Uterus (tissue), 4 donors: Measurements from ENCODE around the gene TAPT1. TPM values are rescaled to one million over a fixed set of nuclear protein-coding genes. Genes with fewer than 3 reads are reported as not detected.

Experiments used
- DNase-seq, 2 donors: peaks; one replicate each; pipeline ENCODE4 v3.0.0-alpha.2; 2019 to 2020
- H3K27ac ChIP-seq, 2 donors: fragments of 200-600 bp; sonication (generic); 1 replicate in 1 of 2; 2 replicates in 1 of 2; pipeline ENCODE4 v1.5.1; 2016 to 2018
- H3K27me3 ChIP-seq, 2 donors: fragments of 200-600 bp; sonication (generic); one replicate each; pipeline ENCODE4 v1.5.1; 2018 to 2019; ENCODE audit warnings: control low read depth in 1 of 2
- H3K36me3 ChIP-seq, 2 donors: fragments of 200-600 bp; sonication (generic); one replicate each; pipeline ENCODE4 v1.5.1; 2019; ENCODE audit warnings: control low read depth in 1 of 2
- H3K4me1 ChIP-seq, 2 donors: fragments of 200-600 bp; sonication (generic); one replicate each; pipeline ENCODE4 v1.5.1; 2018 to 2019; ENCODE audit warnings: control low read depth in 1 of 2
- H3K4me3 ChIP-seq, 2 donors: fragments of 200-600 bp; sonication (generic); 1 replicate in 1 of 2; 2 replicates in 1 of 2; pipeline ENCODE4 v1.5.1; 2018 to 2019; ENCODE audit warnings: mild to moderate bottlenecking in 1 of 2
- H3K9me3 ChIP-seq, 2 donors: fragments of 200-600 bp; sonication (generic); one replicate each; pipeline ENCODE4 v1.5.1; 2019; ENCODE audit warnings: control low read depth in 1 of 2
- POLR2A ChIP-seq, 2 donors: fragments of 450-650 bp; IDR thresholded peaks; one replicate each; pipeline ENCODE4 v1.6.1; 2016; ENCODE audit warnings: antibody characterized with exemption in 2 of 2, mild to moderate bottlenecking in 1 of 2, moderate library complexity in 1 of 2
- intact Hi-C: fragments of 100-400 bp; cut with DNase I; formaldehyde crosslinking; loops from one replicate; pipeline ENCODE4 v1.15.1; 2023; ENCODE audit warnings: low total_unique reads
- total RNA-seq, 4 donors: library from RNA; depleted of rRNA in 3 of 4; stranded (reverse); fragments of >200 nt in 3 of 4; gene quantifications; one replicate each; pipeline versions ENCODE4 v1.1.0 to v1.2.4, GENCODE V29; 2014 to 2023
- TF ChIP-seq, protein P1 (sequence below), 4 experiments: fragments of 200-600 bp in 2 of 4; fragments of 450-650 bp in 2 of 4; sonication (generic) in 2 of 4; IDR thresholded peaks; one replicate each; pipeline ENCODE4 v1.5.1; 2016 to 2019; ENCODE audit warnings: antibody characterized with exemption in 4 of 4, mild to moderate bottlenecking in 2 of 4, moderate library complexity in 1 of 4
- donor health status: DM: yes; HTN: yes; CAD: no.

The TAPT1 gene
- total RNA-seq, 4 donors from 2014 or later, result 28.2 to 68.5 (median 63.5) TPM

DNA sequence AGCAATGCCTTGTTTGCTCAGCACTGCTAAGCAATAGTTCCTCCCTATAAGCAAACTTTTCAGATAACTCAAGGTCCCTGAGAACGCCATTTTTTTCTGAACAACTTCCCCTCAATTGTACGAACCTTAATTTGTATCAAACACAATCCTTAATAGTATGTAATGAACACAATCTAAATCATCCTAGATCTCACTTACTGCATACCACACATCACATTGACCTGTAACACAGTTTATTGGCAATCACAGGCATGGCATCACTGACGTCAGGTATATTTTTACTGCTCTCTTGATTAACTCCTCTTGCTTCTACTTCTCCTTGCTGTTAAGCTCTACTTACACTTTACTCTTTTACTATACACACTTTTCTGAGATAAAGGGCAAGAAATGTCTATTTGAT, 67.0 kb downstream of the TAPT1 start:
- no peak for DNase-seq
- Histone ChIP-seq H3K27ac (no peak overlapping the region), H3K36me3 (no peaks in the 10 kb centered on the region), H3K4me3 (no peak overlapping the region), H3K4me1 (no peaks in the 10 kb centered on the region), H3K27me3 (no peaks in the 10 kb centered on the region), H3K9me3 (no peaks in the 10 kb centered on the region)
- intact Hi-C loops, result no loop called here
- TF ChIP-seq, protein P1, sequence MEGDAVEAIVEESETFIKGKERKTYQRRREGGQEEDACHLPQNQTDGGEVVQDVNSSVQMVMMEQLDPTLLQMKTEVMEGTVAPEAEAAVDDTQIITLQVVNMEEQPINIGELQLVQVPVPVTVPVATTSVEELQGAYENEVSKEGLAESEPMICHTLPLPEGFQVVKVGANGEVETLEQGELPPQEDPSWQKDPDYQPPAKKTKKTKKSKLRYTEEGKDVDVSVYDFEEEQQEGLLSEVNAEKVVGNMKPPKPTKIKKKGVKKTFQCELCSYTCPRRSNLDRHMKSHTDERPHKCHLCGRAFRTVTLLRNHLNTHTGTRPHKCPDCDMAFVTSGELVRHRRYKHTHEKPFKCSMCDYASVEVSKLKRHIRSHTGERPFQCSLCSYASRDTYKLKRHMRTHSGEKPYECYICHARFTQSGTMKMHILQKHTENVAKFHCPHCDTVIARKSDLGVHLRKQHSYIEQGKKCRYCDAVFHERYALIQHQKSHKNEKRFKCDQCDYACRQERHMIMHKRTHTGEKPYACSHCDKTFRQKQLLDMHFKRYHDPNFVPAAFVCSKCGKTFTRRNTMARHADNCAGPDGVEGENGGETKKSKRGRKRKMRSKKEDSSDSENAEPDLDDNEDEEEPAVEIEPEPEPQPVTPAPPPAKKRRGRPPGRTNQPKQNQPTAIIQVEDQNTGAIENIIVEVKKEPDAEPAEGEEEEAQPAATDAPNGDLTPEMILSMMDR (IDR thresholded peaks at IDR 0.05), result no peak
- TF ChIP-seq POLR2A (IDR thresholded peaks at IDR 0.05), result no peak

DNA sequence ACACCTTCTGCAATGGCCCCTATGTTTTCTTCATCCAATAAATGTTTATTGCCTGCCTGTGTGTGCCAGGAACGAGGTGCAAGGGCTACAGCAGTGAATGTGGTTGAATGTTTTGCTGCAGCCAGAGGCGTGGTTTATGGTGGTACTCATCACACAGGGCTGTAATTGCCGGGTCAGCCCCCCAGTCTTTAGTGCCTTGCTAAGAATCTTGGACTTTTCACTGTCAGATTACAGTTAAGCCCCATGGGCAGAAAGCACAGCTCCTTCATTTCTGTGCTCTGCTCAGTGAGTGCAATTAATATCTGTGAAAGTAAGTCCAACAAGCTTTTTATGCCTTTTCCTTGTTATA, 67.8 kb downstream of the TAPT1 start:
- Histone ChIP-seq H3K27ac (no peak overlapping the region), H3K27me3 (no peaks in the 10 kb centered on the region)

DNA sequence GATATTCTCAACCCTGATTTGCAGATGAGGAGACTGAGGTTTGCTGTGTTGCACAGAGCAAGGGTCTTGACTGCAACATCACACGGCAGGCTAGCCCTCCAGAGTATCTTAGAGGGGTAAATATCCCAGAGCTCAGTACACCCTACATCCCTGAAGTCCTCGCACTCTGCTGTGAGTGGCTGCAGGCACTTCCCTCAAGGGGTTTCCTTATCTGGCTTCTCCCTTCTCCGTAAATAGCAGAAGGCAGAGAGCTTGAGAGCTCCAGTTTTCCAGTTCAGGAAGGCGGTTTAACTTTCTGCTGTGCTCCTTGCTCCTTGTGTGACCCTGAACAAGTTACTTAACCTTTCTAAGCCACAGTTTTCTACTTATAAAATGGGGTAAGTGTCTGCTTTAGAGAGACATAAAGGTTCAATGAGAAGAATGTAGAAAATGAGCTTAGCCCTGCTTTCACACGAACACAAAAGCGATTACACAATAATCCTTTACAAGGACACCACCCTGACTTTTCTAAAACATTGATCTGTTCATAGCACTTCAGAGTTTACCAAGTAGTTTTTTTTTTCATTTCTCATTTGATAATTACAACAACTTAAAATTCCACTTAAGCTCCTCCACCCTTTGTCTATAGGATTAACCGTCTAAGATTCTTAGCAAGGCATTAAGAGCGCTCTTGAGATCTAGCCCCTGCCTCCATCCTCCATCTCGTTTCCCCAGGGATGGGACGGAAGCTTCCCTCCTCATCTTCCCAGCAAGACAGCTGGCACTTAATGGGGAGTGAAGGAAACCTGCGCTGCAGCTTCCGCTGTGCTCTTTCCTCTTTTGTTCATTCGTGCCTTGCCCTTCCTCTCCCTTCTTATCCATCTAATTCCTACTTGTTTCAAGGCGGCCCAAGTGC, 68.4 kb downstream of the TAPT1 start:
- H3K27me3 ChIP-seq, result no peaks in the 10 kb centered on the region
- H3K36me3 ChIP-seq, result no peaks in the 10 kb centered on the region
- intact Hi-C loops, result no loop called here
- H3K4me1 ChIP-seq, result no peaks in the 10 kb centered on the region
- no peak overlapping the region for H3K27ac ChIP-seq
- no peaks in the 10 kb centered on the region for H3K9me3 ChIP-seq
- TF ChIP-seq POLR2A (IDR thresholded peaks at IDR 0.05), result no peak
- TF ChIP-seq, protein P1 (IDR thresholded peaks at IDR 0.05), result no peak
- H3K4me3 ChIP-seq, result no peak overlapping the region
- no peak for DNase-seq

More for the DNA sequence above, 67.8 kb downstream of the TAPT1 start:
- intact Hi-C loops, result no loop called here
- no peaks in the 10 kb centered on the region for H3K36me3 ChIP-seq
- no peak for TF ChIP-seq POLR2A (IDR thresholded peaks at IDR 0.05)
- TF ChIP-seq, protein P1 (IDR thresholded peaks at IDR 0.05), result no peak
- no peak overlapping the region for H3K4me3 ChIP-seq
- no peaks in the 10 kb centered on the region for H3K9me3 ChIP-seq
- DNase-seq, result no peak
- no peaks in the 10 kb centered on the region for H3K4me1 ChIP-seq

DNA sequence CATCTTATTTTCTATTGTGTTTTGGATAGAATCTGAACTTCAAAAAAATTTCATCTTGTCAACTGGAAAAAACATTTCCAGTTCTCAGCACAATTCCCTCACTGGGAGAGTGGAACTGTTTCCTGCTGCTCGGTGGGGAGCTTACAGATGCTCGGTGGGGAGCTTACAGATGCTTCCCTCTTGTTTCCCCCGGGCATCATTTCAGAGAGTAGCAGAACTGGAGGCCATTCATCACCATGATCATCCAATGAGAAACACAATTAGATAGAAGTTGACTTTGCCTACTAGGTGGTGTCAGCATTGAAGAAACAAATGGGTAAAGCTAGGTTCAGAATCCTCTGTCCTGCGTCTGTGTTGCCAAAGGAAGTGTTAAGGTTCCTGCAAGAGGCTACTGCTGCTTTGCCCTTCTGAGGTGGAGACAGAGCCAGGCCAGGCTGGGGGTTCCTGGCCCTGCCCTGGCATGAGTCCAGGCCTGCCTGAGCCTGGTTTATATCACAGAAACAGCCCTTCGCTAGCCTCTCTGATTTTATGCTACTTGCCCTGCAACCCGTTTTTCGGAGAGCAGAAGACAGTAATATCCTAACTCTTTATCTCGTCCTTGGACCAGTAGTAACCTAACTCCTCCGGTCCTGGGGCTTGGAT, 70.6 kb downstream of the TAPT1 start:
- no peak for DNase-seq
- Histone ChIP-seq H3K27ac (no peak overlapping the region), H3K36me3 (no peaks in the 10 kb centered on the region), H3K4me3 (no peak overlapping the region), H3K4me1 (no peaks in the 10 kb centered on the region), H3K9me3 (no peaks in the 10 kb centered on the region), H3K27me3 (no peaks in the 10 kb centered on the region)
- intact Hi-C loops, result no loop called here
- TF ChIP-seq, protein P1 (IDR thresholded peaks at IDR 0.05), result no peak
- no peak for TF ChIP-seq POLR2A (IDR thresholded peaks at IDR 0.05)

DNA sequence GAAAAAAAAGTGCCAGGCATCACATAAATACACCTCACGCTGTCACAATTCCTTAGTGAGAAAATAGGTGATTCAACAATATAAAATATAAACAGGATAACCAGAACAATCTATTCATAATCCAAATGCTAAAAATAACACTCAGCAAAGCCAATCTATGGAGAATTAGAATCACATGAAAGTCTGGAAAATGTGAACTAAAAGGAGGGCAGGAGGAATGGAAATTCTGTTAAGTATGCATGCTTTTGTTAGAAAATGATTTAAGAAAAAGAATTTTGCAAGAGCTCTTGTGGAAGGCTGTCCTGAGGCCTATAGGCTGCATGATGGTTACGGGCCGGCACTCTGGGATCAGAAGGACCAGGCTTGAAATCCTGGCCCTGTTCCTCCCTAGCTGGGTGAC, 71.8 kb downstream of the TAPT1 start:
- H3K36me3 ChIP-seq, result no peaks in the 10 kb centered on the region
- no peaks in the 10 kb centered on the region for H3K4me1 ChIP-seq
- H3K27ac ChIP-seq, result no peak overlapping the region
- H3K4me3 ChIP-seq, result no peak overlapping the region
- H3K9me3 ChIP-seq, result no peaks in the 10 kb centered on the region
- DNase-seq, result no peak
- no peaks in the 10 kb centered on the region for H3K27me3 ChIP-seq
- TF ChIP-seq, protein P1 (IDR thresholded peaks at IDR 0.05), result no peak
- no peak for TF ChIP-seq POLR2A (IDR thresholded peaks at IDR 0.05)
- intact Hi-C loops, result no loop called here
